LNCaP clone FGC (cell line): ENCODE data around the gene CCDC40.

Experiments
- DNase-seq: peaks from one replicate; pipeline ENCODE4 v3.0.0-alpha.2; 2011; ENCODE audit warnings: low read depth
- H3K4me3 ChIP-seq: 2 replicates; pipeline ENCODE4 v1.5.1; 2011; ENCODE audit warnings: mild to moderate bottlenecking, low read depth, low read length, control low read depth
- TF ChIP-seq, protein P1 (sequence below): IDR thresholded peaks from 2 replicates; pipeline ENCODE4 v1.5.1; 2012; ENCODE audit warnings: mild to moderate bottlenecking; ENCODE audit not compliant: control insufficient read depth, insufficient read depth; ENCODE audit errors: extremely low read depth

The CCDC40 gene

DNA sequence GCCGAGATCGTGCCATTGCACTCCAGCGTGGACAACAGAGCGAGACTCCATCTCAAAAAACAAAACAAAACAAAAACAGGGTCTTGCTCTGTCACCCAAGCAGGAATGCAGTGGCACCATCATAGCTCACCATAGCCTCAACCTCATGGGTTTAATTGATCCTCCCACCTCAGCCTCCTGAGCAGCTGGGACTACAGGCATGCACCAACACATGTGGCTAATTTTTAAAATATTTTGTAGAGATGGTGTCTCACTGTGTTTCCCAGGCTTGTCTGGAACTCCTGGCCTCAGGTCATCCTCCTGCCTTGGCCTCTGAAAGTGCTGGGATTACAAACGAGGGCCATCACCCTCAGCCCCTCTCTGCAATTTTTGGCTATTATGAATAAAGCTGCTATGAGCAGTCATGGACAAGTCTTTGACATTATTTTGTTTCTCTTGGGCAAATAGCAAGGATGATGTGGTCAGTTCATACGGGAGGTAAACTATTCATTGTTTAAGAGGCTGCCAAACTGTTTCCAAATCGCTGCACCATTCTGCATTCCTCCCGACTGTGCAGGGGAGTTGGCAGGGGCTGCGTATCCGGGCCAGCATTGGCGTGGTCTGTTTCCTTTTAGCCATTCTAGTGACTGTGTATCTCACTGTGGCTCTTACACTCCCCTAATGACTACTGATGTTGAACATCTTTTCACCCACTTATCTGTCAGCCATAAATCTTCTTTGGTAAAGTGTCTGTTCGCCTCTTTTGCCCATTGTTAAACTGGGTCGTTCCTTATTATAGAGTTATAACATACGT lies 89.4 kb downstream of the CCDC40 start:
- TF ChIP-seq, protein P1, sequence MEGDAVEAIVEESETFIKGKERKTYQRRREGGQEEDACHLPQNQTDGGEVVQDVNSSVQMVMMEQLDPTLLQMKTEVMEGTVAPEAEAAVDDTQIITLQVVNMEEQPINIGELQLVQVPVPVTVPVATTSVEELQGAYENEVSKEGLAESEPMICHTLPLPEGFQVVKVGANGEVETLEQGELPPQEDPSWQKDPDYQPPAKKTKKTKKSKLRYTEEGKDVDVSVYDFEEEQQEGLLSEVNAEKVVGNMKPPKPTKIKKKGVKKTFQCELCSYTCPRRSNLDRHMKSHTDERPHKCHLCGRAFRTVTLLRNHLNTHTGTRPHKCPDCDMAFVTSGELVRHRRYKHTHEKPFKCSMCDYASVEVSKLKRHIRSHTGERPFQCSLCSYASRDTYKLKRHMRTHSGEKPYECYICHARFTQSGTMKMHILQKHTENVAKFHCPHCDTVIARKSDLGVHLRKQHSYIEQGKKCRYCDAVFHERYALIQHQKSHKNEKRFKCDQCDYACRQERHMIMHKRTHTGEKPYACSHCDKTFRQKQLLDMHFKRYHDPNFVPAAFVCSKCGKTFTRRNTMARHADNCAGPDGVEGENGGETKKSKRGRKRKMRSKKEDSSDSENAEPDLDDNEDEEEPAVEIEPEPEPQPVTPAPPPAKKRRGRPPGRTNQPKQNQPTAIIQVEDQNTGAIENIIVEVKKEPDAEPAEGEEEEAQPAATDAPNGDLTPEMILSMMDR, result no peak
- H3K4me3 ChIP-seq, result no peak overlapping the region
- DNase-seq, result no peak

DNA sequence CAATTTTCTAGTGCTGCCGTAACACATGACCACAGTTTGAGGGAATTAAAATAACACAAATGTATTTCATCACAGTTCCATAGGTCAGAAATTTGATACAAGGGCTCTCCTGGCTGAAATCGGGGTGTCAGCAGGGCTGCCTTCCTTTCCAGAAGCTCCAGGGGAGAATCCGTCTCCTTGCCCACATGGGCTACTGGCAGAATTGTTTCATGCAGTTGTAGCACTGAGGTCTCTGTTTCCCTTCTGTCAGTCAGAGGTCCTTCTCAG lies 89.9 kb downstream of the CCDC40 start:
- H3K4me3 ChIP-seq, result no peak overlapping the region
- TF ChIP-seq, protein P1, result no peak
- DNase-seq, result no peak

DNA sequence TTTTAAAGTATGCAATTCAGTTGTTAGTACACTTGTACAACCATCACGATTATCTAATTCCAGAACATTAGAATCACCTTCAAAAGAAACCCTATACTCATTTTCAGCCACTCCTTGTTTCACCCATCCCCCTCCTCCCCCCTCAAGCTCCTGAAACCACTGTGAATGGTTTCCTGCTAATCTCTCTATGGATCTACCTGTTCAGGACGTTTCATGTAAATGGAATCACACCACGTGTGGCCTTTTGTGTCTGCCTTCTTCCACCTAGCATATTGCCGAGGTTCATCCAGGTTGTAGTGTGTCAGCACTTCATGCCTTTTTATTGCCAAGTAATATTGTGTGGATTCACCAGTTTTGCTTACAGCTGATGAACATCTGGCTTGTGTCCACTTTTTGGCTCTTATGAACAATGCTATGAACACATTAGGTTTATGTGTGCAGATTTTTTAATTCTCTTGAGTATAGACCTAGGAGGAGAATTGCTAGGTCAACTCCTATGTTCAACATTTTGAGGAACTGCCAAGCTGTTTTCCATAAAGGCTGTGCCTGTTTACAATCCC lies 92.6 kb downstream of the CCDC40 start:
- TF ChIP-seq, protein P1, result no peak
- DNase-seq, result peak; percentile 26
- H3K4me3 ChIP-seq, result no peak overlapping the region

DNA sequence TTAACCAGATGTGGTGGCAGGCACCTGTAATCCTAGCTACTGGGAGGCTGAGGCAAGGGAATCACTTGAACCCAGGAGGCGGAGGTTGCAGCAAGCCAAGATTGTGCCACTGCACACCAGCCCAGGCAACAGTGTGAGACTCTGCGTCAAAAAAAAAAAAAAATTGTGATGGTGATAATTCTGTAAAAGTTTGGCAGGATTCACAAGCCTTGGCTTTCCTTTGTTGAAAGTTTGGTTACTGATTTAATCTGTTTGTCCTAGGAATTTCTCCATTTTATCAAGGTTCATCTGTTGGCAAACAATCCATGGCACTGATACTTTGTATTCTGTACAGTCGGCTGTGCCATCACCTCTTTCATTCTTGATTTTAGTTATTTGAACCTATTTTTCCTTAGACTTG lies 94.5 kb downstream of the CCDC40 start:
- H3K4me3 ChIP-seq, result no peak overlapping the region
- peak; percentile 82 for DNase-seq
- TF ChIP-seq, protein P1, result no peak

DNA sequence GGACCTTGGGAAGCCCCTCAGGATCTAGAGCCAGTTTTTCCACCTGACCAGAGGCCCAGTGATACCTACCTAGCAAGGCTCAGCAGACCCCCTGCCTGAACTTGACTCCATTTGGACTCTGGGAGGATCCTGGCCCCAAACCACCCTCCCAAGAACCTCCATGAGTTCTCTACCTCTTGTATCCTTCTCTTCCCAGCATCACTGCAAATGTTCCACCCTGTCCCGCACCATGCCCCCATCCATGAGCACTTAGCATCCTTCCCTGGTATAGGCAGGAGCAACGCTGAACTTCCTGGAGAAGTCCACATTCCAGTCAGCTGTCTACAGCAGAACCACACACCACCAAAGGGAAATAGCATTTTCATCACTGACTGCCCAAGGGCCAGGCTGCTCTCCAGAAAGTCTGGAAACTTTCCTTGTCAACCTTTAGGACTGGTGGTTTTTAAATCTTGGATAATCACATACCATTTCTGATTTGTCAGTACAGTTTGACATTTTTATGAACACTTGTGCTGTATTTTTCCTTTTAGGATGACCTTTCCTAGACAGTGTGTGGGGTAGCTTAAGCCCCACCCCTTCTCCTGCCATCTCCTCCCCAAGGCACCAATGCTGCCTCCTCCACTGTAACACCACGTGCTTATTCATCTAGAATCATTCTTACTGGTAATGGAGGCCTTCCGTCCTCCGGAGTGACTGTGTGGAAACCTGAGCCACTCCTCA lies 96.6 kb downstream of the CCDC40 start:
- no peak for DNase-seq
- TF ChIP-seq, protein P1, result no peak
- H3K4me3 ChIP-seq, result no peak overlapping the region

DNA sequence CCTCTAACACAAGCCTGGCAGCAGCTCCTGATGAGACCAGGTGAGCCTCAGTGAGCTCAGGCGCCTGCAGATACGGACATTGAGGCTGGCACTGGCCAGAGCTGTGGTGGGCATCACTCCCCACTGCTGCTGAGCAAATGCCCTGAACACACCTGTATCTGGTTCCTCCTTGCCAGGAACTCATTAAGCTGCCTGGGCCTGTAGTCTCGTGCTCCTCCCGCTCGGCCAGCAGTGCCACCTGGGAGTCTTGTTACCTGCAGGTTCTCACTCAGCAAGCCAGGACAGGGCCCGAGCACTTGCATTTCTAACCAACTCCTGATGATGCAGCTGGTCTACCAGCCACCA lies 97.2 kb downstream of the CCDC40 start:
- DNase-seq, result no peak
- H3K4me3 ChIP-seq, result no peak overlapping the region
- TF ChIP-seq, protein P1, result no peak
